Measurements from ENCODE around the gene FIBP. TPM values are rescaled to one million over a fixed set of nuclear protein-coding genes. Genes with fewer than 3 reads are reported as not detected.

The FIBP gene
- total and polyA plus RNA-seq, 2 of the 4 experiments (the other 2 are of a cell fraction): 141 to 182 TPM

DNA sequence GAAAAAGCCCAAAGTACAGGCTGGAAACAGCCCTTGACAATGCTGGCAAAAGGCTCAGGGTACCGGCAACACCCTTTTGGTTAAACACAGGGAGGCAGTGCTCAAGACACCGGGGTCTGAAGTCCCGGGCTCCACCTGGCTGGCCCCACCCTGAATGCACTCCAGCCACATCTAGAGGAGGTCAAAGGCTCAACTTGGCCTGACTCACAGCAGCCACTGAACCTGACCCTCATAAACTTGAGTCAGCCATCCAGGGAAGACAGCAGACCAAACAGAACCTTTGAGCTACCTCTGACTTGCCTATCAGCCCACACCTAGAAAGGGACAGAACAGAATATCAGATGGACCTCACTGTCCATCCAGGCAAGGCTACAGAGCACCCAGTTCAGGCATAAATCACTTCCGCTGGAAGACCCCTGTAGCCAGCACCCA is 34.1 kb downstream of the FIBP start:
- H3K9me3 ChIP-seq (ENCODE audit: control insufficient read depth, insufficient read depth, low read length): no peaks in the 10 kb centered on the region
- no TSS peak for BruUV-seq (replicated peaks)
- no peak overlapping the region for H2AFZ ChIP-seq (replicated peaks; ENCODE audit: low read length, poor library complexity)
- no peak overlapping the region for H2AK9ac ChIP-seq (replicated peaks; ENCODE audit: low read depth, low read length, poor library complexity)
- H3K23ac ChIP-seq (ENCODE audit: low read depth, low read length): no peak overlapping the region
- no peak overlapping the region for H4K5ac ChIP-seq (ENCODE audit: low read depth, low read length)
- no peak overlapping the region for H3K4me2 ChIP-seq (ENCODE audit: low read depth, low read length)
- H4K8ac ChIP-seq (ENCODE audit: low read depth in 2 of 2, low read length in 2 of 2): no peak overlapping the region
- no peak overlapping the region for H2AK5ac ChIP-seq (ENCODE audit: low read depth, low read length)
- H2BK20ac ChIP-seq (ENCODE audit: low read depth, low read length): no peak overlapping the region
- WGBS, 2 experiments (ENCODE audit: extremely low coverage in 2 of 2, insufficient read length in 1 of 2): 100% methylated on average over 1 of the region's 4 CpGs; no CpG with 5 or more reads in 1 of the 2 experiments
- peaks cover 59% of the 10 kb centered on the region for H3K36me3 ChIP-seq (ENCODE audit: control insufficient read depth, insufficient read depth, low read length)
- H2BK5ac ChIP-seq (ENCODE audit: low read depth, low read length, poor library complexity, severe bottlenecking): no peak overlapping the region
- H3K56ac ChIP-seq (ENCODE audit: extremely low read depth, insufficient read depth, low read length): no peak overlapping the region
- no peak overlapping the region for H3K4ac ChIP-seq (ENCODE audit: low read depth, low read length)
- ChIA-PET CTCF (no interaction called here), POLR2A (ENCODE audit: unreplicated experiment) (no interaction called here)
- intact Hi-C loops (cut with micrococcal nuclease): no loop called here
- in situ Hi-C loops (cut with MboI; ENCODE audit: low sequenced_read_pairs): no loop called here
- H3K79me1 ChIP-seq (ENCODE audit: low read depth in 1 of 2, low read length in 2 of 2): peaks cover 20 to 60% of the 10 kb centered on the region in 2 experiments
- H3K4me1 ChIP-seq (ENCODE audit: control insufficient read depth, insufficient read depth, low read length): peaks cover 4% of the 10 kb centered on the region
- dilution Hi-C loops (cut with HindIII; ENCODE audit: low sequenced_read_pairs, unreplicated experiment): no loop called here
- H2BK120ac ChIP-seq (ENCODE audit: low read depth, low read length): no peak overlapping the region
- H4K20me1 ChIP-seq (ENCODE audit: insufficient read depth, low read length): peaks cover 79% of the 10 kb centered on the region
- ATAC-seq (ENCODE audit: low read depth): no peak
- H3K9ac ChIP-seq (ENCODE audit: low read depth, low read length): no peak overlapping the region
- H3K4me3 ChIP-seq (ENCODE audit: insufficient read depth, low read depth, low read length): no peak overlapping the region
- H3K27ac ChIP-seq (ENCODE audit: insufficient read depth, low read length): no peak overlapping the region
- peaks cover 29% of the 10 kb centered on the region for H3K9me1 ChIP-seq (ENCODE audit: insufficient read depth, low read length)
- TF ChIP-seq BHLHE40 (IDR thresholded peaks at IDR 0.05; ENCODE audit: low read depth, low read length) (no peak), MAFK (IDR thresholded peaks at IDR 0.05; ENCODE audit: low read depth, low read length) (no peak), RAD21 (IDR thresholded peaks at IDR 0.05; ENCODE audit: low read length) (no peak), SMC3 (IDR thresholded peaks at IDR 0.05; ENCODE audit: low read depth, low read length) (no peak), FOS (IDR thresholded peaks at IDR 0.05; ENCODE audit: low read depth, low read length) (no peak), ELK1 (IDR thresholded peaks at IDR 0.05; ENCODE audit: borderline replicate concordance, low read depth, low read length) (no peak), NFE2L2 (IDR thresholded peaks at IDR 0.05; ENCODE audit: low read depth, low read length) (no peak)
- TF ChIP-seq, protein P1, sequence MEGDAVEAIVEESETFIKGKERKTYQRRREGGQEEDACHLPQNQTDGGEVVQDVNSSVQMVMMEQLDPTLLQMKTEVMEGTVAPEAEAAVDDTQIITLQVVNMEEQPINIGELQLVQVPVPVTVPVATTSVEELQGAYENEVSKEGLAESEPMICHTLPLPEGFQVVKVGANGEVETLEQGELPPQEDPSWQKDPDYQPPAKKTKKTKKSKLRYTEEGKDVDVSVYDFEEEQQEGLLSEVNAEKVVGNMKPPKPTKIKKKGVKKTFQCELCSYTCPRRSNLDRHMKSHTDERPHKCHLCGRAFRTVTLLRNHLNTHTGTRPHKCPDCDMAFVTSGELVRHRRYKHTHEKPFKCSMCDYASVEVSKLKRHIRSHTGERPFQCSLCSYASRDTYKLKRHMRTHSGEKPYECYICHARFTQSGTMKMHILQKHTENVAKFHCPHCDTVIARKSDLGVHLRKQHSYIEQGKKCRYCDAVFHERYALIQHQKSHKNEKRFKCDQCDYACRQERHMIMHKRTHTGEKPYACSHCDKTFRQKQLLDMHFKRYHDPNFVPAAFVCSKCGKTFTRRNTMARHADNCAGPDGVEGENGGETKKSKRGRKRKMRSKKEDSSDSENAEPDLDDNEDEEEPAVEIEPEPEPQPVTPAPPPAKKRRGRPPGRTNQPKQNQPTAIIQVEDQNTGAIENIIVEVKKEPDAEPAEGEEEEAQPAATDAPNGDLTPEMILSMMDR (conservative IDR thresholded peaks at IDR 0.05; ENCODE audit: low read depth, low read length): no peak
- H3K27me3 ChIP-seq (ENCODE audit: control insufficient read depth, insufficient read depth, low read length): no peaks in the 10 kb centered on the region
- no peak overlapping the region for H3K18ac ChIP-seq (ENCODE audit: low read depth, low read length)
- no peak overlapping the region for H2BK15ac ChIP-seq (ENCODE audit: low read depth, low read length)
- no peak for DNase-seq
- no peak overlapping the region for H4K91ac ChIP-seq (ENCODE audit: insufficient read depth, low read depth, low read length)
- no peak overlapping the region for H3K14ac ChIP-seq (replicated peaks; ENCODE audit: low read depth, low read length)
